Measurements from ENCODE around the gene CAPSL.

- TF ChIP-seq POLR2A (IDR thresholded peaks at IDR 0.05) (no peak), POLR2AphosphoS5 (IDR thresholded peaks at IDR 0.05; ENCODE audit: insufficient read depth in 1 of 2, low read depth in 1 of 2) (no peak)
- TF ChIP-seq, protein P1, sequence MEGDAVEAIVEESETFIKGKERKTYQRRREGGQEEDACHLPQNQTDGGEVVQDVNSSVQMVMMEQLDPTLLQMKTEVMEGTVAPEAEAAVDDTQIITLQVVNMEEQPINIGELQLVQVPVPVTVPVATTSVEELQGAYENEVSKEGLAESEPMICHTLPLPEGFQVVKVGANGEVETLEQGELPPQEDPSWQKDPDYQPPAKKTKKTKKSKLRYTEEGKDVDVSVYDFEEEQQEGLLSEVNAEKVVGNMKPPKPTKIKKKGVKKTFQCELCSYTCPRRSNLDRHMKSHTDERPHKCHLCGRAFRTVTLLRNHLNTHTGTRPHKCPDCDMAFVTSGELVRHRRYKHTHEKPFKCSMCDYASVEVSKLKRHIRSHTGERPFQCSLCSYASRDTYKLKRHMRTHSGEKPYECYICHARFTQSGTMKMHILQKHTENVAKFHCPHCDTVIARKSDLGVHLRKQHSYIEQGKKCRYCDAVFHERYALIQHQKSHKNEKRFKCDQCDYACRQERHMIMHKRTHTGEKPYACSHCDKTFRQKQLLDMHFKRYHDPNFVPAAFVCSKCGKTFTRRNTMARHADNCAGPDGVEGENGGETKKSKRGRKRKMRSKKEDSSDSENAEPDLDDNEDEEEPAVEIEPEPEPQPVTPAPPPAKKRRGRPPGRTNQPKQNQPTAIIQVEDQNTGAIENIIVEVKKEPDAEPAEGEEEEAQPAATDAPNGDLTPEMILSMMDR (IDR thresholded peaks at IDR 0.05), result no peak
Observed at GRCh38 chr5:35886381-35886780, 52.0 kb downstream of the CAPSL start.
